NCI-H82 treated with DMSO at 0.1 percent for 48 hours (cell line): ENCODE results near the gene MEGF10.

ENCODE experiments used
- DNase-seq: peaks from one replicate; lab custom pipeline; 2025; ENCODE audit not compliant: unreplicated experiment; lab: John Stamatoyannopoulos, UW

The MEGF10 gene

DNA sequence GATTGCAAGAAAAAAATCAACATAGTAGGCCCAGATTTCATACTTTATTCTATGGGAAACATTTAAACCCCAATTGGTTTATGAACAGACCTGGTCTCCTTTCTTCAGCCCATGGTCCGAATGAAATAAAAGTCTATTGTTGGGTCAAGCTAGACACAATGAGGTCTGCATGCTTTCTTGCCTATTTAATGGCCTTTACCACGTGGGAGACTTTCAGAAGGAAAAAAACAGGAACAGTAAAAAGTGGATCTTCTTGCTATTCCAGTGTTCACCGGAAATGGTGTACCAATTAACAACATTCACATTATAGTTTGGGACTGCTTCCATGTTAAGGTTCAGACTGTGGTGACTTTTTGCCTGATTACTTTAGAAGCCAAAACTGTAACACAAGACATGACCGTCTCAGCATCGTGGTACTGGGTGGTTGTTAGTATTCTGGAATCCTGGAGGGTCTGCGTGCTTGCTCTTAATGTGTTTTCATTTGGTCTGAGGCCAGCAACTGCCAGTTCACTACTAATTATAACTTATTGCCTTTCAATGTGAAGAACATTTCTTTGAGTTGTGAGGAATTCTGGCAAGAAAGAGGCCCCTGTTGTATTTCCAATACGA is 141.5 kb downstream of the MEGF10 start:
- no peak for DNase-seq

DNA sequence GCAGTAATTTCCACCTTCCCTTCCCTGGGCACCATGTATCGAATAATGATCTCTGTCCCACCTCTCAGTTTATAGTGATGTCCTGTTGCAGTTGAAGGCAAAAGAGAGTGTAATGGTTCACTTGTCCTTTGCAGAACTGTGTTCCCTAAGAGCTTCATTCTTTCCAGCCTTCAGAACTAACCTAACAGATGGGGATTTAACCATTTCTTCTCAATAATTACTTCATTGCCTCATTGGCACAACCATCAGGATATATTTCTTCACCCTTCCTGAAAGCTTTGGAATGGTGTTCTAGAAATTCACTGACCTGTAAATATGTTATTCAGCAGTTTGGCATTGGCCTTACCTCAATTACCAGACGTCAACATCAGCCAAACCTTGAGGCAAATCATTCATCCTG is 142.9 kb downstream of the MEGF10 start:
- no peak for DNase-seq

DNA sequence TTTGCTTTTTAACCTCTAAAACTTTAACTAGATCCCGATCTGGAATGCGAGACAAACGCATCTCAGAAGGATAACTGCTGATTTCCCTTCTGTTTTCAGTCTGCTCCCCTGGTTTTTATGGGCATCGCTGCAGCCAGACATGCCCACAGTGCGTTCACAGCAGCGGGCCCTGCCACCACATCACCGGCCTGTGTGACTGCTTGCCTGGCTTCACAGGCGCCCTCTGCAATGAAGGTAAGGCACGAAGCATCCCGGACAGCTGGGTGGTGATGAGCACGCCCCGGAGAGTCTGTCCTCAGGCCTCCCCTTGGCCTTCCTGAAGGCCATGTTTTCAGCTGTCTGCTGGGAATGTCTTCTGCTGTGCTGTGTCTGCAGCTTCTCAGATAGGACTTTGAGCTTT is 144.0 kb downstream of the MEGF10 start:
- DNase-seq: no peak

DNA sequence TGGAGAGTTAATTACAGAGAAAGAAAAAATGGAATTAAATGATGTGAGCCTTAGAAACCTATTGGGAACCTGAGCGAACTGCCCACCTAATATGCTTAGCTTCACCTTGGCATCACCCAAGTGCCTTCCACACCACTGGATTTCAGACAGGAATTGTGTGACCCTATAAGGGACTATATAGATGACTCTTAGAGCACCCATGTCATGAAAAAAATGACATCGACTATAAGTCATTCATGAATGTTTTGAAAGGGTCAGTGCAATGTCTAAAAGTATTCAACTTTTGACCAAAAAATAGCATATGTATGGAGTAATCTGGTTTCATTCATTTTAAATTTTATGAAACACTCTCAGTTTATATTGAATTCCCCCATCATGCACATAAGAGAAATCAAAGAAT is 145.2 kb downstream of the MEGF10 start:
- no peak for DNase-seq

DNA sequence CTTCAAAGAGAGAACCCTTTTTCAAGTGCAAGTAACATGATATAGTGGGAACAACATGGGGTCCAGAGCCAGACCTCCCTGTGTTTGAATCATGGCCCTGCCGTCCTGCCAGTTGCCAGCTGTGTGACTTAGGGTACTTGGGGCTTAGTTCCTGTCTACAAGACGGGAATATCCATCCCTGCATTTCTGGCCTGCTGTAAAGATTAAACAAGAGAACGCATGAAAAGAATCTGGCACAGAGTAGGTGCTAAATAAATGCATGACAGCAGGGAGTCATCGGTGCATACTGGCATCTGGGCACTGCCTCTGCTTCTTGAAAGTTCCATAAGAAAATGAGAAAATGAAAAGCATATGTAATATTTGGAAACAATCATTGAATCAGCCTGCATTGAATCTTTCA is 149.0 kb downstream of the MEGF10 start:
- DNase-seq: no peak

DNA sequence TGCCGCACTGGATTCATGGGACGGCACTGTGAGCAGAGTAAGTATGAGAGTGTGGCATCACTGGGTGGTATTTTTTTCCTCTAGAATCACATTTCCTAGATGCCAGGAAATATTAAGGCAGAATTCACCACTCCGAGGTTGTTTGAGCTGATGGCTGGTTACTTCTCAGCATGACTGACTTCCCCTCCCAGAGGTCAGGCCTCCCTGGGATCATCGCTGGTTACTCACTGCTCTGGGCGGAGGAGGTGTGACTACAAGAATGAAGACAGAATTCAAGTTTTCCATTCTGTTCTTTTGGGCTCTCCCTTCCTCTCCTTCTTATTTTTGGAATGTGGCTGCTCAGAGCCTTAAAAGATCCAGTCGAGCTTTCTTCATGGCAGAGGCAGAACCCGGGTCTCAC is 150.2 kb downstream of the MEGF10 start:
- DNase-seq: no peak

DNA sequence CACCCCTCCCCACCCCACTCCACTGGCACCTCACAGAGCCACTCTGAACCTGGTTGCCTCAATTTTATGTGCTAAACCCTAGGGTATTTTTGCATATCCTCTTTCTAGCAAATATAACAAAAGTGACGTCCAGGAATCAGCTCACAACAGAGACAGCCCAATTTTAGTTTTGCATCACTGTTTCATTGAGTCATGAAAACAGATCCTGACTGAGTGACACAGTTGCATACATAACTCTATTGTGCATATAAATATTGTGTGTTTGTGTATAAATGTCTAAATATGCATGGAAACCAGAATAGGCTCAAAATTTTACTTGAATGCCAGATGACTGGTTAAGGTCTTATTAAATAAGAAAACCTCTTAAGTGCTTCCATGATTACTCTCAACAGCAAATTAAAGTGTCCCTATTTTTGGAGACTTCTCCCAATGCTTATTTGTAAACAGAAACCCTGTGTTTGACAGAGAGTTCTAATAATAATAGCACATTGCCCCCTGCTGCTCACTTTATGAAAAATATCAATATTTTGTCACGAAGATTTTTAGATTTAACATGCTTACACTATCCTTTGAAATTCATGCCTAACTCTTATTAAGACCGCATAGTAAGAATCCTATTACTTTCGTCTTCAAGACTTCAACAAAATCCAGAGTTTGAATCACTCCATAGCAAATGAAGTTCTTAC is 151.3 kb downstream of the MEGF10 start:
- no peak for DNase-seq

DNA sequence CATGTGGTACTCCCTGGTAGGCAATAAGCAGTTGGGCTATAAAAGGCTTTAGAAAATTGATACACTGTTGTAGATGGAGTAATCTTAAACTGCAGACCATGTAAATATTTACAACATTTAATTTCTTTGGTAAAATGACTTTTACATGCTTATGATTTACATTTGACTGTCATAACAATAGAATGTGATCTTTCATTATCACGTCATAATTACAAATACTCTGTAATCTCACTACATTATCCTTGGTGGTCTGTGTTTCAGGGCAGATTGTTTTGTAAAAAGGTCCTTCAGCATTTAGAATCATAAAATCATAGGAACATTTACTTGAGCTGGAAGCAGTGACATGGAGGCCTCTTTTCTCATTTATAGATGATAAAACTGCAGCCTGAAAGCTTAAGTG is 153.6 kb downstream of the MEGF10 start:
- no peak for DNase-seq

DNA sequence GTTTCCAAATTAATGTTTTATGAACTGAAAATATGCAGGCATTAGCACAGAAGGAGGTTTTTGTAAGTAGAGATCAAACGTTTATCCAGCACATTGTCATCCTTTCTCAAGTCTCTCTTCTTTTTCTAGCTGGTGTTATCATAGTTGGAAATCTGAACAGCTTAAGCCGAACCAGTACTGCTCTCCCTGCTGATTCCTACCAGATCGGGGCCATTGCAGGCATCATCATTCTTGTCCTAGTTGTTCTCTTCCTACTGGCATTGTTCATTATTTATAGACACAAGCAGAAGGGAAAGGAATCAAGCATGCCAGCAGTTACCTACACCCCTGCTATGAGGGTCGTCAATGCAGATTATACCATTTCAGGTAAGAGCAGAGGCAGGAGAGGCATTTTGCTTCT is 154.7 kb downstream of the MEGF10 start:
- DNase-seq: no peak

DNA sequence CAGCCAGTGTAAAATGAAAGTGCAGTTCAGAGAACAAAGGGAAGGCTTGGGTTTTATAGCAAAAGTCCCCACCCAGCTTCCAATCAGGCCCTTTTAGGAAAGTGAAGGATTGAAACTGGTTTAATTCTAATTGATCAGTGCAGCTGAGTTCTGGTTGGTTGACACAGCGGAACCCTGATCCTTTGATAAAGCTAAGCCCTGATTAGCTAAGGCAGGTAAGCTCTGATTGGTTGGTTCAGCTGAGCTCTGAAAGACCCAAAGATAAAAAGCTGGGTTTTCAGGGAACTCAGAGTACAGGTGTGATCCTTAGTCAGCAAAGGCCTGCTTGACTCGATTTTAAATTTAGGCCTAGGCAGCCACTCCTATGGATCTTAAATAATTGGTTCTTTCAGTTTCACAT is 156.0 kb downstream of the MEGF10 start:
- no peak for DNase-seq

DNA sequence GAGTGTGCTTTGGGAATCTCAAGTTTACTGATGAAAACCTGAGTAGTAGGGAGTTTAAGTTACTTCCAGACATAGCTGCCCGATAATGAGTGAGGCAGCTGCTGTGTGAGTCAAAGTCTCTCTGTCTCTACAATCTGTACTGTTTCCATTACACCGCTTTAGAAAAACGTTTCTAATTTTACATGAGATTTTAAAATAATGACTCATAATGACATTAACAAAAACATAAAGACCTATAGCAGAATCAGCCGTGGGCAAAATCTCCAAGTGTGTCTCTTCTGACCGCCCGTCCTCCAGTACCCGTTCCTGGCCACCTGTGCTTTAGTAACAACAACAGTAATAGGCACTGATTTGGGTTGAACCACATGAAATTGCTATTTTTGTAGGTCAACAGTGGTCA is 157.2 kb downstream of the MEGF10 start:
- no peak for DNase-seq

DNA sequence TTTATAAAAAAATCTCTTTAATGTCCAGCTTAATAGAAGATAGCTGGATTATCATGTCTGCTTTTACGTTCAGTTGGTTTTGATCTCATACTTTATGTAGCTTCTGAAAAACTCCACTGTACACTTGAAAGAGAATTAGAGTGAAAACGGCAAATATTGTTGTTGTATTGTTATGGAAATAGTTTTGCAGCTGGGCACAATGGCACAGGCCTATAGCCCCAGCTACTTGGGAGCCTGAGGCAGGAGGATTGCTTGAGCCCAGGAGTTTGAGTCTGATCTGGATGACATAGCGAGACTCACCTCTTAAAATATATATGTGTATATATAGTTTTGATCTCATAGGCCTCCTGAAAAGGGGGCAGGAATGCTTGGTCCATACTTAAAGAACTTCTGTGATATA is 159.4 kb downstream of the MEGF10 start:
- no peak for DNase-seq

DNA sequence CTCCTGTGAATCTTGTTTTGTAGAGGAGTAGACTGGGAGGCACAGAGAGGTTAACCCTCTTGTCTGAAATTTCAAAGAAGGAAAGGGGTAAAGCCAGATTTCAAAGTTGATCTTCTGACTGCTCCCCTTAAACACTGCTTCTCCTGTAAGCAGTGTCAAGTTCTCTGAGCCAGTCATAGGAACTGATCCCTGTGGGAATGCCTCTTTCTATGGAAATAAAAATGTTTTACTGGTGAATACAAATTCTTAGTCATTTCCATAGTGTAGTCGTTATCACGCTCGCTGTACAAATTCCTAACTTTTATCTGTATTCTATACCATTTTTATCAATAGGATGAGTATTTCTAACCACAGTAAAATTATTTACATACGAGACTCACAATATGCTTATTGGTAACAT is 160.5 kb downstream of the MEGF10 start:
- no peak for DNase-seq

DNA sequence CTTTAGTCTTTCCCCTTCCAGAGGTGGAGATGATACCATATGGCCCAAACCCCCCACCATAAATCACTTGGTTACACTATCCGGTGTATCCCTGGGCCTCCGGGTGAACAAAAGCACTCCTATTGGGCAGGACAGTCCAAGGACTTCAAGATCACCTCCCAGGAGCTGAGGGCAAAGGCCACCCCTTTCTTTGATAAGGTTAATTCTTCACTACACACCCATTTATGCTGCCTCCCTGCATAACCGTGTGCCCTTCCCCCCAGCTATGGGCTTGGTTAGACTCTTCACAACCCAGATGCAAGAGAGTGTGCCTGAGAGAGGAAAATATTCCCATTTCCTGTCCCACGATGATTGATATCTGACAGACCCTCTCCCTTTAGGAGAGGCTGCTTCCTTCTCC is 162.0 kb downstream of the MEGF10 start:
- DNase-seq: no peak

DNA sequence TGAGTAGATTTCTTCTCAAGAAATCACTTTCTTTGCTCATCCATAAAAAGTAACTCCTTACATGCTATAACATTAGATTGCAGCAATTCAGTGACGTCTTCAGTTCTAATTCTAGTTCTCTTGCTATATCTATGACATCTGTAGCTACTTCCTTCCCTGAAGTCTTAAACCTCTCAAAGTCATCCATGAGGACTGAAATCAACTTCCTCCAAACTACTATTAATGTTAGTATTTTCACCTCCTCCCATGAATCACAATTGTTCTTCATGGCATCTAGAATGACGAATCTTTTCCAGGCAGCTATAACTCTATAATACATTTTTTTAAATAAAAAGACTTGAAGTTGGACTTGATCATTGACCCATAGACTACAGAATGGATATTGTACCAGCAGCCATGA is 180.6 kb downstream of the MEGF10 start:
- no peak for DNase-seq

DNA sequence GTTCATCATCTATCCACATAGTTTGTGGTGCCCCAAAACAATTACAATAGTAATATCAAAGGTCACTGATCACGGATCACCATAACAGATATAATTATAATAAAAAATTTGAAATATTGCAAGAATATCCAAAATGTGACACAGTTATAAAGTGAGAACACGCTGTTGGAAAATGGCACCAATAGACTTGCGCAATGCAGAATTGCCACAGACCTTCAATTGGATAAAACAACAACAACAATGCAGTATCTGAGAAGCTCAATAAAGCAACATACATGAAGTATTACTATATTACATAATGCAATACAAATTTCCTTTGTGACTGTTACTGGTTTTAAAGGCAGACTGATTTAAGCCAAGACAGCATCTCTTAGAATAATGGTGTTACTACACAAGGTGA is 182.1 kb downstream of the MEGF10 start:
- DNase-seq: no peak

DNA sequence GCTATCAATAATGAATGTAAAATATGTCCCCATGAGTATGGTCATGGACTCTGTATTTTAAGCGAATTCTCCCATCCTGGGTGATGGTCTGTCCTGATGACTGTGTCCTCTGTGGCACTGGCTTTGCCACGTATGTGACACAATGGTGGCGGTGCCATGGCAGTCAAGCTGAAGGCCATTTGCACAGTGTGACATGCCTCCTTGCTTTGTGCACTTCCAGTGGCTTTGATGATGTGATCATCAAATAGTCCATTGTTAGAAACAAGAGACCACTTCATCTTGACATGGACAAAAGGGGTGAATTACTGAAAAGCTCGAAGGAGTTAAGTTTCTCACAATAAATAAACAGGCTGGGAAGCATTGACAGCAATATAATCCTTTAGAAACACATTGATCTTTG is 195.9 kb downstream of the MEGF10 start:
- no peak for DNase-seq

DNA sequence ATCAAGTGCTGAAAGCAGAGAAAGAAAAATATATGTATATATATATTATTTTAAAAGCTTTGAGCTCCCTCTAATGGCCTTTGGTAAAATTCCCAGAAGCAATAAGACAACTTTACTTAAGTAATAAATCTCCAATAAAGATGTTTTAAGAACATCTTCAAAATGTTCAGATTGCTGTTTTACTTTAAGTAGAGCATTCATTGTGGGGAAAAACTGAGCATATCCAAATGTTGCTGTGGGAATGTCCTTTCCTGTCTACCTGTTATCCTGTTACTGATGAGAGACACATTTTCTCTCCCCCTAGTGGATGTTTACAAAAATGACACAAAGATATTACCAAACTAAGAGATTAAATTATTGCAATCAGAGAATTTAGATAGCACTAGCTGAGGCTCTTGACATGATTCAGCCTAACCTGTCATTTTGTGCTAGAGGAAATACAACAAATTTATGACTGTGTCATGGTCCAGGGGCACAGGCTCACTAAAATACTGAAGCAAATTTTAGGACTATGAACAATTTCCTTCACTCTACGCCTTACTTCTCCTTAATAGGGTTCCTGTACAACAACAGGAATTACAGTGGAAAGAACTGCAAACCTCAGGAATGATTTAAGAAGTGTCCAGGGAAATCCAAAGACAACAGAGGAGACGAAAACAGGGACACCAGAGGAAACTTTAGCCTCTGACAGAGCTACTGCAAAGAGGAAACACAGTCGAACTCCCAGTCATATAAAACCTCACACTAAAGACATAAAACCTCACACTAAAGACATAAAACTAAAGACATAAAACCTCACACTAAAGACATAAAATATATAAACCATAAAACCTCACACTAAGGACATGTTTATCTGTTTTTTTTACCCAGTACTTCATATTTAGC is 202.5 kb downstream of the MEGF10 start:
- DNase-seq: peak; percentile 62

DNA sequence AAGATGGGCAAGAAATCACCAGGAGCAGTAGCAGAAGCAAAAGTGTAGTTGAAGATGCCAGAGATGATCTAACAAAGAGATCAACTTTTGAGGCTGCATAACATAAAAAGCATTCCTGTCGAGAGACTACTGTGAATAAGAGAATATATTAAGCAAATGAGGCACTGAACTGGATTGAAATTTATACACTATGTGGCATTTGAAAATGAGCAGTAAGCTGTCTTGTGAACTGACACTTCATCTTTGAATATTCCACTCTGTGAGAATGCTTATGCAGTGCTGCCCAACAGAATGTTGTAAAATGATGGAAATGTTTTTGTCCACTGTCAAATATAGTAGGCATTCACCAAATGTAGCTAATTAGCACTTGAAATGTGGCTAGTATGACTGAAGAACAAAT is 208.0 kb downstream of the MEGF10 start:
- no peak for DNase-seq

DNA sequence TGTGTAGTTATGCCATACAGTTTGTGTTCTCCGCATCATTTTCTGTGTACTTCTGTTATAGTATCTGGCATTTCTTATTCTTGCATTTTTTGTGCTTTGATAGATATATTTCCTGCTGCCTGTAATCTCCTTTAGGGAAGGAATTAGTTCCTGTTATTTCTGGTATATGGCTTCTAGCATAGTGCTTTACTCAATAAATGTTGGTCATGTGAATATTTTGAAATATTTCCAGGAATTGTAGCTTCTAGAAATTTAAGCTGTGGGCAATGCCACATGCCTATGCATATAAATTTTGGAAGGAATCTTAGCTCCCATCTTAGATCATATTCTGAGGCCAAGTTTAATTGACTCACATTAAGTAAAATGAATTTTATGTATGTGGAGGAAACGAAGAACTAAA is 215.3 kb downstream of the MEGF10 start:
- DNase-seq: no peak

DNA sequence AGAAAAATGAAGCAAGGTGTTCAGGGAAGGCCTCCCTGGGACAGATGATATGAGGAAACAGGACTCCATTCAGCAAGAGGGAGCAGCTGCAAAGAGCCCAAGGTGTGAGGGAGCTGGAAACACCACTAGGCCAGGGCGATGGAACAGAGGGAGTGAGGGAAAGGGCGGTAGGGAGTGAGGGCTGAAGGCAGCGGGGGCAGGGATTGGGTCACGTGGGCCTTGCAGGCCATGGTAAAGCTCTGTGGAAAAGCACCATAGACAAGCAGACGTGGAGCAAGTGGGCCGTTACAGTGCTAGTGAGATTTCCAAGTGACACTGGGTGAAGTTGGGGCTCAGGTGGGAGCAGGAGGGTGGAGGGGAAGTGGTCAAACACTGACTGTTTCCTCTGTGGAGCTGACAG is 216.0 kb downstream of the MEGF10 start:
- no peak for DNase-seq

DNA sequence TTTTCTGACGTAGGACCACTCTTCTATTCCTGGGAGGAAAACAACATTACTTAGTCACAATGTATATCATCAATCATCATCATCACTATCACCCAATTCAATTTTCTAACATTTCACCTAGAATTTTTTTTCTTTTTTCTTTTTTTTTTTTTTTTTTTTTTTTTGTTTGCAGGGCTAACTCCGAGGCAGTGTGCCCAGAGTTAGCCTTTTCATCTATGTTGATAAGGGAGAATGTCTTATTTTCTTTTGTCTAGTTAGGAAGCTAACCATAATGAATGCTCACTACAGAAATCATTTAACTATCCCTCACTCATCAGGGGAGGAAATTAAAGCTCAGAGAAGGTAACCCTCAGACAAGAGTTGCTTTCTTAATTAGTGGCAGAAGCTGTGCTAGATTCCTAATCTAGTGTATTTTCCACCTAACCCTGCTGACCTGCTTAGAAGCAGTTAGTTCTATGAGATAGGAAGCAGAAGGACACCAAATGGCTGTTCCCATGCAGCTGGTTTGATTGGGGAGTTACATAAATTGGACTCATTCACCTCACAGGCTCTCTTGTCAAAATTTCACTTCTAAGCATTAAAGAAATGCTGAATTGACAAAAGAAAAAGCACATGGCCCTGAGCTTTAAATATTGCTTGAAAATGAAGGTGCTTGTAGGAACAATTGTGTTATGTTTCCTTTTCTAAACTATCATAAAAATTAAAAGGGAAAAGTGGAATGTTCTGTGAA is 218.2 kb downstream of the MEGF10 start:
- no peak for DNase-seq
